Fibroblast of mammary gland (primary cell): Measurements from ENCODE around the gene OTUD1.

Source experiments
- DNase-seq: peaks from one replicate; pipeline ENCODE4 v3.0.0-alpha.2; 2010; ENCODE audit warnings: low read depth
- H3K4me3 ChIP-seq: 2 replicates; pipeline ENCODE4 v1.5.1; 2011; ENCODE audit warnings: low read depth, mild to moderate bottlenecking, low read length, moderate library complexity; ENCODE audit not compliant: control insufficient read depth
- CTCF ChIP-seq: conservative IDR thresholded peaks from 2 replicates; pipeline ENCODE4 v1.5.1; 2011; ENCODE audit warnings: low read depth, low read length, inconsistent platforms; ENCODE audit not compliant: control insufficient read depth, insufficient read depth

OTUD1 gene

GRCh38 chr10:23408330-23408976, 30.4 kb upstream of the OTUD1 start:
- peak; percentile 67 for DNase-seq
- no peak for TF ChIP-seq CTCF
- no peak overlapping the region for H3K4me3 ChIP-seq

- TF ChIP-seq CTCF = no peak
- DNase-seq = peak; percentile 77
- no peak overlapping the region for H3K4me3 ChIP-seq
Measured at GRCh38 chr10:23412223-23412622, 26.7 kb upstream of the OTUD1 start.

GRCh38 chr10:23413629-23414089, 25.2 kb upstream of the OTUD1 start:
- no peak for DNase-seq
- TF ChIP-seq CTCF = no peak

GRCh38 chr10:23414658-23415057, 24.2 kb upstream of the OTUD1 start:
- no peak for TF ChIP-seq CTCF
- no peak overlapping the region for H3K4me3 ChIP-seq
- no peak for DNase-seq

More at GRCh38 chr10:23413629-23414089, 25.2 kb upstream of the OTUD1 start:
- H3K4me3 ChIP-seq = no peak overlapping the region

GRCh38 chr10:23417254-23417653, 21.6 kb upstream of the OTUD1 start:
- TF ChIP-seq CTCF = no peak
- DNase-seq = no peak
- no peak overlapping the region for H3K4me3 ChIP-seq

GRCh38 chr10:23418051-23418681, 20.7 kb upstream of the OTUD1 start:
- no peak for DNase-seq
- TF ChIP-seq CTCF = no peak
- H3K4me3 ChIP-seq = no peak overlapping the region
